CD4-positive, alpha-beta T cell (primary cell): ENCODE data around the gene HDLBP. TPM values are rescaled to one million over a fixed set of nuclear protein-coding genes. Genes with fewer than 3 reads are reported as not detected.
"Not testable (repeated sequence)": the region's sequence is repeated elsewhere in the genome, so short reads cannot be mapped to it uniquely, and the experiment has no call there.

ENCODE experiments used
- ATAC-seq: fragments of 200-7000 bp; cut with Tn5 transposase; one replicate; pipeline ENCODE4 v1.10.0; 2022; ENCODE audit warnings: mild to moderate bottlenecking; ENCODE audit not compliant: poor library complexity
- CTCF ChIA-PET: fragments of 350-600 bp; sonication (Branson Sonifier 250); formaldehyde crosslinking; loops from one replicate; lab custom pipeline; 2021; ENCODE audit warnings: antibody characterized with exemption, inconsistent platforms; lab: Charles Lee
- POLR2A ChIA-PET: fragments of 350-600 bp; sonication (Branson Sonifier 250); formaldehyde crosslinking; loops from one replicate; lab custom pipeline; 2021; ENCODE audit warnings: antibody characterized with exemption, inconsistent platforms; lab: Charles Lee
- DNase-seq, 14 experiments: peaks; one replicate each; pipeline ENCODE4 v3.0.0-alpha.2; 2013 to 2020; ENCODE audit warnings: mixed read lengths in 2 of 14
- H3K27ac ChIP-seq, 2 donors: one replicate each; pipeline versions ENCODE4 v1.5.1 to v1.7.0; 2013; ENCODE audit warnings: low read length in 2 of 2, low read depth in 1 of 2, mild to moderate bottlenecking in 1 of 2
- H3K27me3 ChIP-seq, 2 experiments: 1 replicate in 1 of 2; 2 replicates in 1 of 2; pipeline versions ENCODE4 v1.6.1 to v1.7.0; 2013; ENCODE audit warnings: low read length in 2 of 2, control low read depth in 1 of 2, mild to moderate bottlenecking in 1 of 2, moderate library complexity in 1 of 2; ENCODE audit not compliant: insufficient read depth in 2 of 2, control insufficient read depth in 1 of 2
- H3K36me3 ChIP-seq: one replicate; pipeline ENCODE4 v1.6.1; 2013; ENCODE audit warnings: low read length, control low read depth; ENCODE audit not compliant: insufficient read depth
- H3K4me1 ChIP-seq: one replicate; pipeline ENCODE4 v1.6.1; 2013; ENCODE audit warnings: low read length, control low read depth; ENCODE audit not compliant: insufficient read depth
- H3K4me3 ChIP-seq: one replicate; pipeline ENCODE4 v1.5.1; 2013; ENCODE audit warnings: mild to moderate bottlenecking, low read length, moderate library complexity
- H3K9me3 ChIP-seq, 2 experiments: 1 replicate in 1 of 2; 2 replicates in 1 of 2; pipeline versions ENCODE4 v1.6.1 to v1.7.0; 2013; ENCODE audit warnings: low read length in 2 of 2, mild to moderate bottlenecking in 2 of 2, control low read depth in 1 of 2, moderate library complexity in 1 of 2; ENCODE audit not compliant: control insufficient read depth in 1 of 2, insufficient read depth in 1 of 2
- H3K27ac Mint-ChIP-seq: one replicate; pipeline ENCODE4 v1.8.0; 2020; ENCODE audit warnings: mixed read lengths
- H3K27me3 Mint-ChIP-seq: one replicate; pipeline ENCODE4 v1.8.0; 2021; ENCODE audit warnings: mixed read lengths
- H3K36me3 Mint-ChIP-seq: one replicate; pipeline ENCODE4 v1.8.0; 2021; ENCODE audit warnings: low read depth, mixed read lengths
- H3K4me1 Mint-ChIP-seq: one replicate; pipeline ENCODE4 v1.8.0; 2021; ENCODE audit warnings: low read depth, mixed read lengths
- H3K4me3 Mint-ChIP-seq: one replicate; pipeline ENCODE4 v1.8.0; 2020; ENCODE audit warnings: mild to moderate bottlenecking, mixed read lengths
- H3K9me3 Mint-ChIP-seq: one replicate; pipeline ENCODE4 v1.8.0; 2020; ENCODE audit warnings: mixed read lengths
- intact Hi-C, 2 experiments: fragments of 100-400 bp; cut with DNase I in 1 of 2; cut with micrococcal nuclease in 1 of 2; formaldehyde crosslinking; loops; one replicate each; pipeline versions ENCODE4 v1.15.1 to v1.9.0; 2023 to 2025; cut with DNase I, micrococcal nuclease
- total RNA-seq, 174 experiments: library from RNA in 2 of 174; stranded (reverse) in 2 of 174; gene quantifications; one replicate each; pipeline ENCODE4 v1.2.3 and lab custom pipeline; 2021 to 2026
- TF ChIP-seq, protein P1 (sequence below): fragments of 200-600 bp; IDR thresholded peaks from one replicate; pipeline ENCODE4 v1.8.0; 2022; ENCODE audit warnings: antibody characterized with exemption, mild to moderate bottlenecking

Gene HDLBP
- total RNA-seq, 2 experiments from 2014 or later, result 82.0 to 97.9 TPM

DNA sequence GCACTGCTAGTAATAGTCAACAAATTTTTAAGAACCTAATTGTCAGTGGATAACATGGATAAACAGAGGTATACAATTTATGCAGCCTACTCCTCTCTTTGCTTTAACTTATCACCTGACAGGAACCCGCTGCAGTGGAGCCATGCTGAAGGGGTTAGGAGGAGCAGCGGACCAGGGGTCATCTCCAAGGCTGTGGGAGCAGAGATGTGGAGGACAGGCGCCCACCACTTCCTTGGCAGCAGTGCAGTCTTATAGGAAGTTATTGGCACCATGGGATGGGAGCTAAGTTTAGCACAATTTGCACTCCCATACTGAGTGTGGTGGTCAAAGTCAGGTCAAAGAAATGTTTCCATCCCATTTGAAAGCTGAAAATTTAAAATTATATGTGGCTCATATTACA lies 35.6 kb downstream of the HDLBP start:
- Histone ChIP-seq H3K4me1 (no peaks in the 10 kb centered on the region), H3K36me3 (no peaks in the 10 kb centered on the region), H3K27me3 (no peaks in the 10 kb centered on the region), H3K4me3 (no peak overlapping the region), H3K27ac (no peak overlapping the region), H3K9me3 (no peaks in the 10 kb centered on the region)
- CTCF ChIA-PET, result interaction anchor here (0.9 kb wide), 1 partner anchor 333 kb away, joined by 3 read pairs; no protein-coding TSS in a partner anchor
- DNase-seq, result no peak
- H3K27ac Mint-ChIP-seq, result no peak overlapping the region
- peaks cover 17% of the 10 kb centered on the region for H3K36me3 Mint-ChIP-seq
- H3K4me1 Mint-ChIP-seq, result peaks cover 42% of the 10 kb centered on the region
- TF ChIP-seq, protein P1, sequence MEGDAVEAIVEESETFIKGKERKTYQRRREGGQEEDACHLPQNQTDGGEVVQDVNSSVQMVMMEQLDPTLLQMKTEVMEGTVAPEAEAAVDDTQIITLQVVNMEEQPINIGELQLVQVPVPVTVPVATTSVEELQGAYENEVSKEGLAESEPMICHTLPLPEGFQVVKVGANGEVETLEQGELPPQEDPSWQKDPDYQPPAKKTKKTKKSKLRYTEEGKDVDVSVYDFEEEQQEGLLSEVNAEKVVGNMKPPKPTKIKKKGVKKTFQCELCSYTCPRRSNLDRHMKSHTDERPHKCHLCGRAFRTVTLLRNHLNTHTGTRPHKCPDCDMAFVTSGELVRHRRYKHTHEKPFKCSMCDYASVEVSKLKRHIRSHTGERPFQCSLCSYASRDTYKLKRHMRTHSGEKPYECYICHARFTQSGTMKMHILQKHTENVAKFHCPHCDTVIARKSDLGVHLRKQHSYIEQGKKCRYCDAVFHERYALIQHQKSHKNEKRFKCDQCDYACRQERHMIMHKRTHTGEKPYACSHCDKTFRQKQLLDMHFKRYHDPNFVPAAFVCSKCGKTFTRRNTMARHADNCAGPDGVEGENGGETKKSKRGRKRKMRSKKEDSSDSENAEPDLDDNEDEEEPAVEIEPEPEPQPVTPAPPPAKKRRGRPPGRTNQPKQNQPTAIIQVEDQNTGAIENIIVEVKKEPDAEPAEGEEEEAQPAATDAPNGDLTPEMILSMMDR, result no peak
- no peak overlapping the region for H3K4me3 Mint-ChIP-seq
- ATAC-seq, result no peak
- POLR2A ChIA-PET, result no interaction called here
- H3K27me3 Mint-ChIP-seq, result no peaks in the 10 kb centered on the region
- intact Hi-C loops, result no loop called here
- H3K9me3 Mint-ChIP-seq, result peaks cover 6% of the 10 kb centered on the region

DNA sequence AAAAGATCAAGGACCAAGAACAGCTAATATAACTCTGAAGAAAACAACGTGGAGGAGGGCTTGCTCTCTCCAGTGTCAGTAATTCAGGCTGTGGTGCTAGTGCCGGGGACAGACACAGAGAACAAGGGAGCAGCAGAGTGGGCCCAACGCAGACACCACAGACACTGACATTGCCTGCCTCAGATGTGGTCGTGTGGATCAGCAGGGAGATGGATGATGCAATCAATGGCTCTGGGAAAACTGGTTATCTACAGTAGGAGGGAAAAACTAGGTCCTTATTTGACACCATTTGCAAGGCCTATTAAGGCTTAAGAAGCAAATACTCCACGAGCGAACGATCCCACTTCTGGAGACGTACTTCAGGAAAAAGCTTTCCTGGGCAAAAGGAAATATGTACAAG lies 36.1 kb downstream of the HDLBP start:
- Histone ChIP-seq H3K9me3 (no peaks in the 10 kb centered on the region), H3K4me1 (no peaks in the 10 kb centered on the region), H3K4me3 (no peak overlapping the region), H3K27me3 (no peaks in the 10 kb centered on the region), H3K36me3 (no peaks in the 10 kb centered on the region), H3K27ac (no peak overlapping the region)
- Mint-ChIP-seq H3K36me3 (peaks cover 15% of the 10 kb centered on the region), H3K27ac (no peak overlapping the region), H3K4me1 (peaks cover 42% of the 10 kb centered on the region), H3K27me3 (no peaks in the 10 kb centered on the region), H3K4me3 (no peak overlapping the region), H3K9me3 (peaks cover 6% of the 10 kb centered on the region)
- TF ChIP-seq, protein P1, result no peak
- intact Hi-C loops, result no loop called here
- ChIA-PET POLR2A (no interaction called here), CTCF (interaction anchor here (0.9 kb wide), 1 partner anchor 333 kb away, joined by 3 read pairs; no protein-coding TSS in a partner anchor)
- ATAC-seq, result no peak
- DNase-seq, result no peak

DNA sequence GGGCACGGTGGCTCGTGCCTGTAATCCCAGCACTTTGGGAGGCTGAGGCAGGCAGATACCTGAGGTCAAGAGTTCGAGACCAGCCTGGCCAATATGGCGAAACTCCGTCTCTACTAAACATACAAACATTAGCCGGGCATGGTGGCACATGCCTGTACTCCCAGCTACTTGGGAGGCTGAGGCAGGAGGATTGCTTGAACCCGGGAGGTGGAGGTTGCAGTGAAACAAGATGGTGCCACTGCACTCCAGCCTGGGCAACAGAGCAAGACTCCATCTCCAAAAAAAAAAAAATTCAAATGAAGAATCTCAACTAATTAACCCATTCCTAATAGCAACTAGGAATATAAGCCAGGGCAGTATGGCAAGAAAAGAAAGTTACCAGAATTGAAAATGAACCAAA lies 37.2 kb downstream of the HDLBP start:
- H3K4me1 Mint-ChIP-seq, result peaks cover 44% of the 10 kb centered on the region
- CTCF ChIA-PET, H3K27me3 Mint-ChIP-seq, H3K4me3 Mint-ChIP-seq, H3K9me3 Mint-ChIP-seq, H3K9me3 ChIP-seq, ATAC-seq, POLR2A ChIA-PET, H3K27ac Mint-ChIP-seq, H3K4me3 ChIP-seq, H3K27me3 ChIP-seq, DNase-seq, intact Hi-C loops, H3K4me1 ChIP-seq, H3K27ac ChIP-seq, H3K36me3 ChIP-seq: not testable (repeated sequence)
- H3K36me3 Mint-ChIP-seq, result peaks cover 14% of the 10 kb centered on the region

DNA sequence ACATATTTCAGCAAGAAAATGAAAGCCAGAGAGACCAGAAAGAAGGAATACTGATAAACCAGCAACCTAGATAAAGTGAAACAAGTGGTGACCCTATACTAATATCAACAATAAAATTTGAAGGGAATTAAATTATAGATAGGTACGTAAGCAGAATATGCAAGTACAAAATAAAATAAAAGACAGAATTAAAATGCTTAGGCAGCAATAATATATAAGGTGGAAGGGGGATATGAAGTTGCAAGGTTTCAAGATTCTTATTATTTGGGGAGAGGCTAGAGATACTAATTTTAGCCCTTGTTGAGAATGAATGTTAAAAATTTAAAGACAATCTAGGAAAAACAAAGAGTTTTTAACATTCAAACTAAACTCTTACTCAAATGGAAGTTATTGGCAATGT lies 39.6 kb downstream of the HDLBP start:
- peaks cover 27% of the 10 kb centered on the region for H3K36me3 Mint-ChIP-seq
- Histone ChIP-seq H3K9me3 (no peaks in the 10 kb centered on the region), H3K27me3 (no peaks in the 10 kb centered on the region), H3K4me3 (no peak overlapping the region), H3K27ac (no peak overlapping the region), H3K36me3 (no peaks in the 10 kb centered on the region), H3K4me1 (peaks cover 25% of the 10 kb centered on the region)
- H3K9me3 Mint-ChIP-seq, result peaks cover 6% of the 10 kb centered on the region
- H3K27me3 Mint-ChIP-seq, result no peaks in the 10 kb centered on the region
- intact Hi-C loops, result no loop called here
- TF ChIP-seq, protein P1, result no peak
- ATAC-seq, result no peak
- H3K4me1 Mint-ChIP-seq, result peaks cover 44% of the 10 kb centered on the region
- H3K4me3 Mint-ChIP-seq, result no peak overlapping the region
- no peak for DNase-seq
- CTCF ChIA-PET, result interaction anchor here (0.9 kb wide), 1 partner anchor 8 kb away, joined by 3 read pairs; no protein-coding TSS in a partner anchor
- no peak overlapping the region for H3K27ac Mint-ChIP-seq
- POLR2A ChIA-PET, result interaction anchor here (1.8 kb wide), 1 partner anchor 39 kb away, joined by 6 read pairs; no protein-coding TSS in a partner anchor
